Neuronal stem cell (in vitro differentiated cells): ENCODE results near the gene OPN5.

Experiments
- DNase-seq: peaks from one replicate; pipeline ENCODE4 v3.0.0-alpha.2; 2013; ENCODE audit warnings: low spot score
- H2AFZ ChIP-seq: one replicate; pipeline ENCODE4 v1.6.1; 2013; ENCODE audit warnings: mild to moderate bottlenecking, low read length, inconsistent platforms
- H2AK5ac ChIP-seq: 2 replicates; pipeline ENCODE4 v1.6.1; 2013; ENCODE audit warnings: low read depth, mild to moderate bottlenecking, inconsistent platforms, low read length, moderate library complexity, mixed read lengths
- H2BK120ac ChIP-seq: 2 replicates; pipeline ENCODE4 v1.6.1; 2013; ENCODE audit warnings: low read depth, mild to moderate bottlenecking, inconsistent platforms, low read length, moderate library complexity, mixed read lengths
- H2BK12ac ChIP-seq: one replicate; pipeline ENCODE4 v1.6.1; 2013; ENCODE audit warnings: low read length, inconsistent platforms
- H2BK15ac ChIP-seq: 2 replicates; pipeline ENCODE4 v1.6.1; 2013; ENCODE audit warnings: mild to moderate bottlenecking, low read length, inconsistent platforms, mixed read lengths
- H2BK5ac ChIP-seq: one replicate; pipeline ENCODE4 v1.6.1; 2013; ENCODE audit warnings: inconsistent platforms, mild to moderate bottlenecking, low read length, moderate library complexity
- H3K14ac ChIP-seq: one replicate; pipeline ENCODE4 v1.6.1; 2013; ENCODE audit warnings: low read length, inconsistent platforms
- H3K18ac ChIP-seq: 2 replicates; pipeline ENCODE4 v1.6.1; 2013; ENCODE audit warnings: low read length, inconsistent platforms
- H3K23ac ChIP-seq: 2 replicates; pipeline ENCODE4 v1.6.1; 2013; ENCODE audit warnings: low read depth, mild to moderate bottlenecking, mixed read lengths, low read length, inconsistent platforms; ENCODE audit not compliant: poor library complexity
- H3K27ac ChIP-seq: replicated peaks from 3 replicates; pipeline ENCODE4 v1.5.1; 2013; ENCODE audit warnings: low read length, inconsistent platforms
- H3K27me3 ChIP-seq, 3 experiments: 2 replicates each; pipeline ENCODE4 v1.6.1; 2013; ENCODE audit warnings: low read length in 3 of 3, mild to moderate bottlenecking in 2 of 3, inconsistent platforms in 1 of 3, low read depth in 1 of 3, mixed read lengths in 1 of 3, moderate library complexity in 1 of 3; ENCODE audit not compliant: control insufficient read depth in 3 of 3, insufficient read depth in 3 of 3
- H3K36me3 ChIP-seq, 2 donors: replicated peaks in 1 of 2; 2 replicates each; pipeline ENCODE4 v1.6.1; 2013; ENCODE audit warnings: low read length in 2 of 2; ENCODE audit not compliant: control insufficient read depth in 2 of 2, insufficient read depth in 2 of 2
- H3K4ac ChIP-seq: 2 replicates; pipeline ENCODE4 v1.6.1; 2013; ENCODE audit warnings: inconsistent platforms, mild to moderate bottlenecking, low read length, moderate library complexity
- H3K4me1 ChIP-seq, 2 donors: 1 replicate in 1 of 2; 2 replicates in 1 of 2; pipeline ENCODE4 v1.6.1; 2013; ENCODE audit warnings: low read length in 2 of 2, low read depth in 1 of 2; ENCODE audit not compliant: control insufficient read depth in 2 of 2, insufficient read depth in 1 of 2
- H3K4me2 ChIP-seq: one replicate; pipeline ENCODE4 v1.6.1; 2013; ENCODE audit warnings: mild to moderate bottlenecking, low read length, inconsistent platforms; ENCODE audit not compliant: insufficient read depth, poor library complexity, severe bottlenecking
- H3K4me3 ChIP-seq, 2 donors: 2 replicates each; pipeline ENCODE4 v1.5.1; 2013; ENCODE audit warnings: low read length in 2 of 2, mild to moderate bottlenecking in 2 of 2, inconsistent platforms in 1 of 2, moderate library complexity in 1 of 2
- H3K79me1 ChIP-seq: one replicate; pipeline ENCODE4 v1.6.1; 2013; ENCODE audit warnings: low read depth, mild to moderate bottlenecking, inconsistent platforms, low read length, moderate library complexity
- H3K9ac ChIP-seq: one replicate; pipeline ENCODE4 v1.6.1; 2013; ENCODE audit warnings: mild to moderate bottlenecking, low read depth, low read length, inconsistent platforms; ENCODE audit not compliant: poor library complexity
- H3K9me3 ChIP-seq, 2 donors: replicated peaks in 1 of 2; 2 replicates each; pipeline versions ENCODE3 to v1.6.1; 2013; ENCODE audit warnings: low read length in 2 of 2, mild to moderate bottlenecking in 2 of 2, inconsistent platforms in 1 of 2, low read depth in 1 of 2, mixed read lengths in 1 of 2, moderate library complexity in 1 of 2; ENCODE audit not compliant: control insufficient read depth in 2 of 2, insufficient read depth in 1 of 2
- H4K8ac ChIP-seq: one replicate; pipeline ENCODE4 v1.6.1; 2013; ENCODE audit warnings: low read depth, mild to moderate bottlenecking, inconsistent platforms, low read length, moderate library complexity
- H4K91ac ChIP-seq: one replicate; pipeline ENCODE4 v1.6.1; 2013; ENCODE audit warnings: low read length, low read depth, mild to moderate bottlenecking, inconsistent platforms; ENCODE audit not compliant: poor library complexity
- WGBS, 2 donors: extraction: QIAGEN DNeasy Blood & Tissue Kit; methylation state at CpG; one replicate each; pipeline ENCODE4 v1.1.7; 2013; ENCODE audit warnings: missing lambda C conversion rate in 2 of 2, mixed read lengths in 1 of 2; ENCODE audit not compliant: insufficient read length in 2 of 2, insufficient replicate concordance in 1 of 2; ENCODE audit errors: extremely low coverage in 2 of 2; 5-methylcytosine and 5-hydroxymethylcytosine counted together

OPN5 gene

GRCh38 chr6:47772359-47772758 lies 9.5 kb upstream of the OPN5 start:
- no peak overlapping the region for H3K18ac ChIP-seq
- H2BK5ac ChIP-seq = no peak overlapping the region
- H3K23ac ChIP-seq = no peak overlapping the region
- H2BK120ac ChIP-seq = no peak overlapping the region
- no peaks in the 10 kb centered on the region for H3K36me3 ChIP-seq
- no peaks in the 10 kb centered on the region for H3K79me1 ChIP-seq
- DNase-seq = no peak
- no peak overlapping the region for H2AFZ ChIP-seq
- no peak overlapping the region for H2AK5ac ChIP-seq
- no CpG with 5 or more reads among the region's 2 CpGs for whole genome bisulfite sequencing, 2 donors
- H3K4me3 ChIP-seq = no peak overlapping the region
- no peak overlapping the region for H3K27ac ChIP-seq
- no peaks in the 10 kb centered on the region for H3K27me3 ChIP-seq
- no peak overlapping the region for H3K9ac ChIP-seq
- no peak overlapping the region for H3K14ac ChIP-seq
- H3K4ac ChIP-seq = no peak overlapping the region
- no peak overlapping the region for H2BK15ac ChIP-seq
- H2BK12ac ChIP-seq = no peak overlapping the region
- H4K91ac ChIP-seq = no peak overlapping the region
- peaks cover 0 to 3% of the 10 kb centered on the region in 2 donors for H3K4me1 ChIP-seq
- H3K4me2 ChIP-seq = no peak overlapping the region
- no peak overlapping the region for H4K8ac ChIP-seq
- H3K9me3 ChIP-seq = no peaks in the 10 kb centered on the region

GRCh38 chr6:47773005-47773404 lies 8.8 kb upstream of the OPN5 start:
- Histone ChIP-seq H3K79me1 (no peaks in the 10 kb centered on the region), H2BK12ac (no peak overlapping the region), H4K91ac (no peak overlapping the region), H3K4me3 (no peak overlapping the region), H3K9ac (no peak overlapping the region), H3K23ac (no peak overlapping the region), H3K4me2 (no peak overlapping the region), H3K9me3 (no peaks in the 10 kb centered on the region), H3K14ac (no peak overlapping the region), H2AK5ac (no peak overlapping the region), H3K36me3 (no peaks in the 10 kb centered on the region), H3K4ac (no peak overlapping the region), H3K27me3 (no peaks in the 10 kb centered on the region), H3K4me1 (peaks cover 0 to 3% of the 10 kb centered on the region in 2 donors), H4K8ac (no peak overlapping the region), H2BK15ac (no peak overlapping the region), H2AFZ (no peak overlapping the region), H2BK120ac (no peak overlapping the region), H2BK5ac (no peak overlapping the region), H3K27ac (no peak overlapping the region), H3K18ac (no peak overlapping the region)
- no CpG with 5 or more reads among the region's 5 CpGs for WGBS, 2 donors
- DNase-seq = no peak

GRCh38 chr6:47780510-47781356 lies 1.1 kb upstream of the OPN5 start:
- Histone ChIP-seq H2BK120ac (no peak overlapping the region), H3K36me3 (no peaks in the 10 kb centered on the region), H2BK15ac (no peak overlapping the region), H2BK12ac (no peak overlapping the region), H3K79me1 (no peaks in the 10 kb centered on the region), H3K27ac (no peak overlapping the region), H4K8ac (no peak overlapping the region), H3K14ac (no peak overlapping the region), H3K18ac (no peak overlapping the region), H2AFZ (peak overlapping the region; percentile 64), H3K4me1 (peaks cover 0 to 2% of the 10 kb centered on the region in 2 donors), H3K27me3 (no peaks in the 10 kb centered on the region), H3K9ac (no peak overlapping the region), H2BK5ac (no peak overlapping the region), H2AK5ac (no peak overlapping the region), H3K4me2 (no peak overlapping the region), H4K91ac (no peak overlapping the region), H3K4me3 (no peak overlapping the region), H3K4ac (no peak overlapping the region), H3K9me3 (no peaks in the 10 kb centered on the region), H3K23ac (no peak overlapping the region)
- DNase-seq = peak; percentile 33
- WGBS, 2 donors = no CpG with 5 or more reads among the region's 6 CpGs

GRCh38 chr6:47785182-47785581 lies 3.4 kb downstream of the OPN5 start:
- no peak overlapping the region for H3K9ac ChIP-seq
- H3K14ac ChIP-seq = no peak overlapping the region
- no peak overlapping the region for H3K27ac ChIP-seq
- no peak overlapping the region for H2BK120ac ChIP-seq
- H3K27me3 ChIP-seq = no peaks in the 10 kb centered on the region
- no peaks in the 10 kb centered on the region for H3K36me3 ChIP-seq
- no peak overlapping the region for H2BK12ac ChIP-seq
- H2AK5ac ChIP-seq = no peak overlapping the region
- H3K23ac ChIP-seq = no peak overlapping the region
- no peak overlapping the region for H3K4me3 ChIP-seq
- H2BK5ac ChIP-seq = no peak overlapping the region
- peaks cover 0 to 2% of the 10 kb centered on the region in 2 donors for H3K4me1 ChIP-seq
- no peak overlapping the region for H4K8ac ChIP-seq
- DNase-seq = no peak
- no peak overlapping the region for H2AFZ ChIP-seq
- no peaks in the 10 kb centered on the region for H3K9me3 ChIP-seq
- no peak overlapping the region for H3K18ac ChIP-seq
- H4K91ac ChIP-seq = no peak overlapping the region
- no peak overlapping the region for H3K4ac ChIP-seq
- no CpG with 5 or more reads among the region's 2 CpGs for WGBS, 2 donors
- no peak overlapping the region for H3K4me2 ChIP-seq
- no peaks in the 10 kb centered on the region for H3K79me1 ChIP-seq
- no peak overlapping the region for H2BK15ac ChIP-seq
